Activated naive CD4-positive, alpha-beta T cell treated with anti-CD3 and anti-CD28 coated beads, Interleukin-2, amount 10 ng/mL, durations not matched to agents 7 days and 5 days (primary cell): ENCODE results near the gene TRIM72.
"Not testable (repeated sequence)": the region's sequence is repeated elsewhere in the genome, so short reads cannot be mapped to it uniquely, and the experiment has no call there.

ENCODE experiments used
- CTCF ChIA-PET: fragments of 350-600 bp; sonication (Branson Sonifier 250); formaldehyde crosslinking; loops from one replicate; lab custom pipeline; 2021; ENCODE audit warnings: antibody characterized with exemption; lab: Charles Lee
- DNase-seq: peaks from one replicate; pipeline ENCODE4 v3.0.0-alpha.2; 2020
- H3K27ac Mint-ChIP-seq: one replicate; pipeline ENCODE4 v1.8.0; 2021; ENCODE audit warnings: mild to moderate bottlenecking, moderate library complexity, mixed read lengths
- H3K27me3 Mint-ChIP-seq: one replicate; pipeline ENCODE4 v1.8.0; 2021; ENCODE audit warnings: mild to moderate bottlenecking, mixed read lengths
- H3K36me3 Mint-ChIP-seq: one replicate; pipeline ENCODE4 v1.8.0; 2021; ENCODE audit warnings: mixed read lengths
- H3K4me1 Mint-ChIP-seq: one replicate; pipeline ENCODE4 v1.8.0; 2021; ENCODE audit warnings: mixed read lengths
- H3K4me3 Mint-ChIP-seq: one replicate; pipeline ENCODE4 v1.8.0; 2021; ENCODE audit warnings: mild to moderate bottlenecking, moderate library complexity, mixed read lengths
- H3K9me3 Mint-ChIP-seq: one replicate; pipeline ENCODE4 v1.8.0; 2021; ENCODE audit warnings: mixed read lengths

The TRIM72 gene

GRCh38 chr16:31242206-31242605 is 28.3 kb downstream of the TRIM72 start:
- DNase-seq: no peak
- Mint-ChIP-seq H3K27me3 (peaks cover 36% of the 10 kb centered on the region), H3K4me1 (no peaks in the 10 kb centered on the region), H3K36me3 (no peaks in the 10 kb centered on the region), H3K27ac (no peak overlapping the region), H3K9me3 (peaks cover 2% of the 10 kb centered on the region), H3K4me3 (no peak overlapping the region)
- CTCF ChIA-PET: interaction anchor here (0.6 kb wide), 1 partner anchor 201 kb away, joined by 3 read pairs; no protein-coding TSS in a partner anchor

GRCh38 chr16:31243734-31244670 is 30.1 kb downstream of the TRIM72 start:
- DNase-seq: no peak
- no peak overlapping the region for H3K27ac Mint-ChIP-seq

GRCh38 chr16:31245598-31245997 is 31.7 kb downstream of the TRIM72 start:
- H3K4me1 Mint-ChIP-seq: peaks cover 12% of the 10 kb centered on the region
- H3K36me3 Mint-ChIP-seq, H3K4me3 Mint-ChIP-seq, H3K9me3 Mint-ChIP-seq, H3K27ac Mint-ChIP-seq, CTCF ChIA-PET, DNase-seq: not testable (repeated sequence)
- H3K27me3 Mint-ChIP-seq: peaks cover 40% of the 10 kb centered on the region

More at GRCh38 chr16:31243734-31244670, 30.1 kb downstream of the TRIM72 start:
- H3K36me3 Mint-ChIP-seq: no peaks in the 10 kb centered on the region
- H3K4me1 Mint-ChIP-seq: no peaks in the 10 kb centered on the region
- peaks cover 49% of the 10 kb centered on the region for H3K27me3 Mint-ChIP-seq
- CTCF ChIA-PET: interaction anchor here (0.6 to 1.0 kb wide), 3 partner anchors 14 to 57 kb away, joined by 3 to 4 read pairs (median 4); no protein-coding TSS in a partner anchor
- no peak overlapping the region for H3K4me3 Mint-ChIP-seq
- peaks cover 2% of the 10 kb centered on the region for H3K9me3 Mint-ChIP-seq

GRCh38 chr16:31246296-31246695 is 32.4 kb downstream of the TRIM72 start:
- Mint-ChIP-seq H3K27me3 (peaks cover 36% of the 10 kb centered on the region), H3K4me3 (no peak overlapping the region), H3K27ac (no peak overlapping the region), H3K36me3 (peaks cover 4% of the 10 kb centered on the region), H3K9me3 (peaks cover 2% of the 10 kb centered on the region), H3K4me1 (peaks cover 19% of the 10 kb centered on the region)
- no peak for DNase-seq
- CTCF ChIA-PET: no interaction called here

GRCh38 chr16:31248344-31248743 is 34.4 kb downstream of the TRIM72 start:
- Mint-ChIP-seq H3K27ac (no peak overlapping the region), H3K4me3 (no peak overlapping the region), H3K9me3 (peaks cover 2% of the 10 kb centered on the region), H3K36me3 (peaks cover 5% of the 10 kb centered on the region), H3K27me3 (peaks cover 25% of the 10 kb centered on the region), H3K4me1 (peaks cover 40% of the 10 kb centered on the region)
- no peak for DNase-seq
- CTCF ChIA-PET: interaction anchor here (1.0 kb wide), 1 partner anchor 58 kb away, joined by 3 read pairs; no protein-coding TSS in a partner anchor

GRCh38 chr16:31250782-31251384 is 37.0 kb downstream of the TRIM72 start:
- H3K4me1 Mint-ChIP-seq: peaks cover 50% of the 10 kb centered on the region
- H3K27ac Mint-ChIP-seq: peak overlapping the region; percentile 92
- CTCF ChIA-PET: no interaction called here
- H3K27me3 Mint-ChIP-seq: peaks cover 22% of the 10 kb centered on the region
- H3K36me3 Mint-ChIP-seq: peaks cover 5% of the 10 kb centered on the region
- peak; percentile 52 for DNase-seq
- H3K9me3 Mint-ChIP-seq: peaks cover 2% of the 10 kb centered on the region
- H3K4me3 Mint-ChIP-seq: no peak overlapping the region

GRCh38 chr16:31251435-31251834 is 37.5 kb downstream of the TRIM72 start:
- CTCF ChIA-PET: no interaction called here

GRCh38 chr16:31253642-31254045 is 39.7 kb downstream of the TRIM72 start:
- Mint-ChIP-seq H3K27ac (peak overlapping the region; percentile 89), H3K4me1 (peaks cover 56% of the 10 kb centered on the region), H3K4me3 (peak overlapping the region; percentile 35), H3K36me3 (peaks cover 5% of the 10 kb centered on the region), H3K27me3 (peaks cover 4% of the 10 kb centered on the region), H3K9me3 (no peaks in the 10 kb centered on the region)
- CTCF ChIA-PET: no interaction called here
- peak; percentile 67 for DNase-seq

More at GRCh38 chr16:31251435-31251834, 37.5 kb downstream of the TRIM72 start:
- no peaks in the 10 kb centered on the region for H3K9me3 Mint-ChIP-seq
- peaks cover 19% of the 10 kb centered on the region for H3K27me3 Mint-ChIP-seq
- peaks cover 51% of the 10 kb centered on the region for H3K4me1 Mint-ChIP-seq
- DNase-seq: no peak
- H3K36me3 Mint-ChIP-seq: peaks cover 5% of the 10 kb centered on the region
- peak overlapping the region; percentile 92 for H3K27ac Mint-ChIP-seq
- no peak overlapping the region for H3K4me3 Mint-ChIP-seq

- H3K36me3 Mint-ChIP-seq: peaks cover 4% of the 10 kb centered on the region
- DNase-seq: no peak
- peaks cover 5% of the 10 kb centered on the region for H3K27me3 Mint-ChIP-seq
- H3K4me1 Mint-ChIP-seq: peaks cover 61% of the 10 kb centered on the region
- CTCF ChIA-PET: no interaction called here
- H3K27ac Mint-ChIP-seq: peak overlapping the region; percentile 6
- H3K9me3 Mint-ChIP-seq: no peaks in the 10 kb centered on the region
- no peak overlapping the region for H3K4me3 Mint-ChIP-seq
These were observed 42.5 kb downstream of the TRIM72 start for GRCh38 chr16:31256466-31256865.

- Mint-ChIP-seq H3K4me3 (no peak overlapping the region), H3K4me1 (peaks cover 59% of the 10 kb centered on the region), H3K27ac (no peak overlapping the region), H3K9me3 (no peaks in the 10 kb centered on the region), H3K36me3 (peaks cover 13% of the 10 kb centered on the region), H3K27me3 (peaks cover 13% of the 10 kb centered on the region)
- CTCF ChIA-PET: interaction anchor here (1.0 to 1.3 kb wide), 2 partner anchors 125 to 184 kb away, joined by 3 read pairs; partner anchors contain the start of gene ZNF843
- no peak for DNase-seq
These were observed 44.4 kb downstream of the TRIM72 start for GRCh38 chr16:31258366-31258765.

- H3K4me3 Mint-ChIP-seq: peak overlapping the region; percentile 85
- CTCF ChIA-PET: no interaction called here
These were observed 46.4 kb downstream of the TRIM72 start for GRCh38 chr16:31260136-31260931.

GRCh38 chr16:31262084-31262483 is 48.2 kb downstream of the TRIM72 start:
- Mint-ChIP-seq H3K27me3 (peaks cover 22% of the 10 kb centered on the region), H3K9me3 (no peaks in the 10 kb centered on the region), H3K4me1 (peaks cover 62% of the 10 kb centered on the region), H3K4me3 (peak overlapping the region; percentile 8), H3K27ac (peak overlapping the region; percentile 4), H3K36me3 (peaks cover 24% of the 10 kb centered on the region)
- CTCF ChIA-PET: no interaction called here
- no peak for DNase-seq

More at GRCh38 chr16:31260136-31260931, 46.4 kb downstream of the TRIM72 start:
- DNase-seq: no peak
- Mint-ChIP-seq H3K27me3 (peaks cover 16% of the 10 kb centered on the region), H3K4me1 (peaks cover 55% of the 10 kb centered on the region), H3K27ac (peak overlapping the region; percentile 81), H3K36me3 (peaks cover 18% of the 10 kb centered on the region), H3K9me3 (no peaks in the 10 kb centered on the region)

- Mint-ChIP-seq H3K4me1 (peaks cover 49% of the 10 kb centered on the region), H3K27ac (no peak overlapping the region), H3K27me3 (peaks cover 30% of the 10 kb centered on the region), H3K36me3 (peaks cover 35% of the 10 kb centered on the region), H3K4me3 (no peak overlapping the region), H3K9me3 (no peaks in the 10 kb centered on the region)
- peak; percentile 49 for DNase-seq
- CTCF ChIA-PET: no interaction called here
These were observed 51.7 kb downstream of the TRIM72 start for GRCh38 chr16:31265329-31266245.
